ENCODE data around the gene CBX5.
"Not testable (repeated sequence)": the region's sequence is repeated elsewhere in the genome, so short reads cannot be mapped to it uniquely, and the experiment has no call there.

The CBX5 gene

DNA sequence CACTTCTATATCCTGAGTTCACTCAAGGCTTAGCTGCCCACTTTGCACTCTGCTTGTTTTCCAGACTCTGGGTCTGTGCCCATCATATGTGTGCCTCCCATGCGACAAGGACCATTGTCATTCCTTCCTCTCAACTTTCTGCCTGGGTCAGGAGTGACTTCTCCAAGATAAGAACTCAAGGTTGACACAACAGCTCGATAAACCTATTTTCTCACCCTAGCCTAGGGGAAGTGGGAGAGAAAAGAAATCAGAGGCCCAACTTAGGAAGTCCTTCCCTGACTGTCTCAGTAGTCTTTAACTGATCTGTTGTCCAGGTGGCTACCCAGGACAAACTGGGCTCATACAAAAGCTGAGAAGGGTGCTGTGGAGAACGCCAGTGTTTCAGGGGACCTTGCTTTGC is 92.8 kb downstream of the CBX5 start:
- Histone ChIP-seq H4K20me1 (ENCODE audit: insufficient read depth, low read length) (no peaks in the 10 kb centered on the region), H3K9ac (ENCODE audit: low read length) (no peak overlapping the region), H3K4me2 (ENCODE audit: low read length) (no peak overlapping the region), H3K36me3 (replicated peaks; ENCODE audit: low read depth, low read length) (peaks cover 8% of the 10 kb centered on the region), H3K9me3 (ENCODE audit: insufficient read depth, low read length) (no peaks in the 10 kb centered on the region), H2AFZ (ENCODE audit: low read depth, low read length) (no peak overlapping the region), H3K79me2 (ENCODE audit: low read length) (peaks cover 3% of the 10 kb centered on the region; the same call in 1 of the 2 replicates), H3K4me3 (ENCODE audit: low read length) (no peak overlapping the region), H3K27ac (ENCODE audit: low read length) (no peak overlapping the region), H3K27me3 (ENCODE audit: low read depth, low read length) (peaks cover 2% of the 10 kb centered on the region; the same call in 1 of the 2 replicates), H3K4me1 (ENCODE audit: low read length) (peaks cover 21% of the 10 kb centered on the region)
- no peak for TF ChIP-seq EZH2phosphoT487 (IDR thresholded peaks at IDR 0.05; ENCODE audit: low read depth)
- TF ChIP-seq, protein P1, sequence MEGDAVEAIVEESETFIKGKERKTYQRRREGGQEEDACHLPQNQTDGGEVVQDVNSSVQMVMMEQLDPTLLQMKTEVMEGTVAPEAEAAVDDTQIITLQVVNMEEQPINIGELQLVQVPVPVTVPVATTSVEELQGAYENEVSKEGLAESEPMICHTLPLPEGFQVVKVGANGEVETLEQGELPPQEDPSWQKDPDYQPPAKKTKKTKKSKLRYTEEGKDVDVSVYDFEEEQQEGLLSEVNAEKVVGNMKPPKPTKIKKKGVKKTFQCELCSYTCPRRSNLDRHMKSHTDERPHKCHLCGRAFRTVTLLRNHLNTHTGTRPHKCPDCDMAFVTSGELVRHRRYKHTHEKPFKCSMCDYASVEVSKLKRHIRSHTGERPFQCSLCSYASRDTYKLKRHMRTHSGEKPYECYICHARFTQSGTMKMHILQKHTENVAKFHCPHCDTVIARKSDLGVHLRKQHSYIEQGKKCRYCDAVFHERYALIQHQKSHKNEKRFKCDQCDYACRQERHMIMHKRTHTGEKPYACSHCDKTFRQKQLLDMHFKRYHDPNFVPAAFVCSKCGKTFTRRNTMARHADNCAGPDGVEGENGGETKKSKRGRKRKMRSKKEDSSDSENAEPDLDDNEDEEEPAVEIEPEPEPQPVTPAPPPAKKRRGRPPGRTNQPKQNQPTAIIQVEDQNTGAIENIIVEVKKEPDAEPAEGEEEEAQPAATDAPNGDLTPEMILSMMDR (IDR thresholded peaks at IDR 0.05; ENCODE audit: low read depth, low read length) = no peak

DNA sequence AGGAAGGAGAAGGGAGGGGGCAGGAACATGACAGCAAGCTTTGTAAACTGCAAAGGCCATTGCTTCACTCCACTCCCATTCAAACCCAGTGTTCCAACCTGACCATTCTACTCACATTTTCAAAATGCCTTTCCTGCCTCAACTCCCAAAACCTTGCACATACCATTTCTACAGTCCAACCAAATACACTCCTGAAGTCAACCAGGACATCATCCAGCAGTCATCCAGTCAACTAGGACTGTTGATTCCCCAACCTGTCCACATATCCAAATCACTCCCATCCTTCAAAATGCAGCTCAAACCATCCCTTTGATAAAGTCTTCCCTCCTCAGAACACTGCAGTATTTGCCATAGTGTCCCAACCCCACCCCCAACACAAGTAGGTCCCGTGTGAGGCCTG is 94.0 kb downstream of the CBX5 start:
- Histone ChIP-seq H3K9me3 (ENCODE audit: insufficient read depth, low read length) (no peaks in the 10 kb centered on the region), H4K20me1 (ENCODE audit: insufficient read depth, low read length) (no peaks in the 10 kb centered on the region), H3K4me2 (ENCODE audit: low read length) (no peak overlapping the region)

DNA sequence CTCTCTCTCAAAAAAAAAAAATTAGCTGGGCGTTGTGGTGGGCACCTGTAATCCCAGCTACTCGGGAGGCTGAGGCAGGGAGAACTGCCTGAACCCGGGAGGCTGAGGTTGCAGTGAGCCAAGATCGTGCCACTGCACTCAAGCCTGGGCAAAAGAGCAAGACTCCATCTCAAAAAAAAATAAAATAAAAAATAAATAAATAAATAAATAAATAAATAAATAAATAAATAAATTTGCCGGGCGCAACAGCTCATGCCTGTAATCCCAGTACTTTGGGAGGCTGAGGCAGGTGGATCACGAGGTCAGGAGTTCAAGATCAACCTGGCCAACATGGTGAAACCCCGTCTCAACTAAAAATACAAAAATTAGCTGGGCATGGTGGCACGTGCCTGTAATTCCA is 94.6 kb downstream of the CBX5 start:
- not testable (repeated sequence) for H3K4me1 ChIP-seq (ENCODE audit: low read length); H3K9me3 ChIP-seq (ENCODE audit: insufficient read depth, low read length); H3K4me2 ChIP-seq (ENCODE audit: low read length); H3K27ac ChIP-seq (ENCODE audit: low read length); H3K36me3 ChIP-seq (replicated peaks; ENCODE audit: low read depth, low read length); H3K79me2 ChIP-seq (ENCODE audit: low read length); H3K4me3 ChIP-seq (ENCODE audit: low read length); H3K27me3 ChIP-seq (ENCODE audit: low read depth, low read length); H4K20me1 ChIP-seq (ENCODE audit: insufficient read depth, low read length); H3K9ac ChIP-seq (ENCODE audit: low read length); H2AFZ ChIP-seq (ENCODE audit: low read depth, low read length)

More for the DNA sequence above, 94.0 kb downstream of the CBX5 start:
- TF ChIP-seq, protein P1 (IDR thresholded peaks at IDR 0.05; ENCODE audit: low read depth, low read length) = no peak
- no peak for TF ChIP-seq EZH2phosphoT487 (IDR thresholded peaks at IDR 0.05; ENCODE audit: low read depth)
- no peak overlapping the region for H3K27ac ChIP-seq (ENCODE audit: low read length)
- H3K79me2 ChIP-seq (ENCODE audit: low read length) = peaks cover 3% of the 10 kb centered on the region; the same call in 1 of the 2 replicates
- H3K36me3 ChIP-seq (replicated peaks; ENCODE audit: low read depth, low read length) = peaks cover 8% of the 10 kb centered on the region
- no peak overlapping the region for H2AFZ ChIP-seq (ENCODE audit: low read depth, low read length)
- no peak overlapping the region for H3K4me3 ChIP-seq (ENCODE audit: low read length)
- H3K27me3 ChIP-seq (ENCODE audit: low read depth, low read length) = no peaks in the 10 kb centered on the region
- H3K9ac ChIP-seq (ENCODE audit: low read length) = no peak overlapping the region
- H3K4me1 ChIP-seq (ENCODE audit: low read length) = peaks cover 11% of the 10 kb centered on the region

DNA sequence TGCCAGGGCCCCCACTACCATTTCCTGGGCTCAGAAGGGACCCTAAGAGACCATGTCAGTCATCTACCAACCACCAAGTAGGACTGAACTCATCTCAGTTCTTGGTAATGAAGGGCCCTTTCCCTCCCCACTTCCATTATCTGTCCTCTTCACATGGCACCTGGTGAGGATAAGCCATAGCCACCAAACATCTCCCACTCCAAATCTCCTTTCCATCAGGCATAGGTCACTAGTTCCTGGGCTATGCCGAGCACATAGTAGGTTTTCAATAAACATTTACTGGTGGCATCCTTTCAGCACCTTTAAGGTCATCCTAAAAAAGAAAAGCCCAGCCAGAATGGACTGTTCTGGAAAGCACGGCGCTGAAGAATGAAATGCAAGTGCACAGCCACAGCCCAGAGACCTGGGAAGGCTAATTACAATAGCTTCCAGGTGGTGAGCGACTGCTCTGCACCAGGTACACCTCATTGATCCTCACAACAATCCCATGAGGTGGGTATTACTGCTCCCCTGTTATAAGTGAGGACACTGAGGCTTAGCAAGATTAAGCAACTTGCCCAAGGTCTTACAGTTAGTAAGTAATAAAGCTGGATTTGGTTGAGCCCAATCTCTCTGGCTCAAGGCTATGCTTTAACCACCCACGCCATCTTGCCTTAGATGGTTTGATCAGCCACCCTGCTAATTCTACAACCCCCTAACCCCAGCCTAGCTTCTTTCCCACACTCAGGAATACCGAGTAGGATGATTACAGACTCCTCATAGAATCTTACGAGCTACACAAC is 95.7 kb downstream of the CBX5 start:
- peaks cover 5% of the 10 kb centered on the region for H3K4me1 ChIP-seq (ENCODE audit: low read length)
- no peak overlapping the region for H3K4me2 ChIP-seq (ENCODE audit: low read length)
- H2AFZ ChIP-seq (ENCODE audit: low read depth, low read length) = no peak overlapping the region
- no peak overlapping the region for H3K9ac ChIP-seq (ENCODE audit: low read length)
- no peak overlapping the region for H3K27ac ChIP-seq (ENCODE audit: low read length)
- H4K20me1 ChIP-seq (ENCODE audit: insufficient read depth, low read length) = no peaks in the 10 kb centered on the region
- H3K79me2 ChIP-seq (ENCODE audit: low read length) = peaks cover 3% of the 10 kb centered on the region; the same call in 1 of the 2 replicates
- no peaks in the 10 kb centered on the region for H3K27me3 ChIP-seq (ENCODE audit: low read depth, low read length)
- H3K4me3 ChIP-seq (ENCODE audit: low read length) = no peak overlapping the region
- H3K36me3 ChIP-seq (replicated peaks; ENCODE audit: low read depth, low read length) = peaks cover 8% of the 10 kb centered on the region
- no peaks in the 10 kb centered on the region for H3K9me3 ChIP-seq (ENCODE audit: insufficient read depth, low read length)
- TF ChIP-seq EZH2phosphoT487 (IDR thresholded peaks at IDR 0.05; ENCODE audit: low read depth) = no peak
- TF ChIP-seq, protein P1 (IDR thresholded peaks at IDR 0.05; ENCODE audit: low read depth, low read length) = no peak
